HG03025 (cell line): Measurements from ENCODE around the gene SRSF6.
"Not testable (repeated sequence)": the region's sequence is repeated elsewhere in the genome, so short reads cannot be mapped to it uniquely, and the experiment has no call there.

Experiments used
- ATAC-seq: cut with Tn5 transposase; IDR thresholded peaks from one replicate; pipeline ENCODE4 v1.9.1; 2021; ENCODE audit warnings: mild to moderate bottlenecking, moderate library complexity; ENCODE audit not compliant: unreplicated experiment, low FRiP score

The SRSF6 gene

GRCh38 chr20:43457640-43458421 lies at the start of gene SRSF6:
Gene SRSF6, plus strand, starts transcription at chr20:43457896. Its CDS starts 138 bp downstream, at chr20:43458034.
- ATAC-seq = peak; percentile 83

GRCh38 chr20:43408848-43409576 lies 48.7 kb upstream of the SRSF6 start:
- no peak for ATAC-seq

GRCh38 chr20:43409577-43409913 lies 48.2 kb upstream of the SRSF6 start:
- no peak for ATAC-seq

GRCh38 chr20:43415661-43416430 lies 41.9 kb upstream of the SRSF6 start:
- no peak for ATAC-seq

GRCh38 chr20:43416591-43417228 lies 41.0 kb upstream of the SRSF6 start:
- no peak for ATAC-seq

GRCh38 chr20:43420192-43420591 lies 37.5 kb upstream of the SRSF6 start:
- ATAC-seq = no peak

- ATAC-seq = not testable (repeated sequence)
Observed at GRCh38 chr20:43420913-43421312, 36.8 kb upstream of the SRSF6 start.

- no peak for ATAC-seq
Observed at GRCh38 chr20:43426172-43426571, 31.5 kb upstream of the SRSF6 start.

GRCh38 chr20:43430265-43431133 lies 27.2 kb upstream of the SRSF6 start:
- no peak for ATAC-seq

- no peak for ATAC-seq
Observed at GRCh38 chr20:43431134-43431519, 26.6 kb upstream of the SRSF6 start.

GRCh38 chr20:43432498-43432897 lies 25.2 kb upstream of the SRSF6 start:
- ATAC-seq = no peak

GRCh38 chr20:43433250-43433854 lies 24.3 kb upstream of the SRSF6 start:
- ATAC-seq = no peak

- ATAC-seq = no peak
Observed at GRCh38 chr20:43434565-43434964, 23.1 kb upstream of the SRSF6 start.

GRCh38 chr20:43438578-43439316 lies 18.9 kb upstream of the SRSF6 start:
- peak; percentile 84 for ATAC-seq

GRCh38 chr20:43440531-43440930 lies 17.2 kb upstream of the SRSF6 start:
- ATAC-seq = no peak

GRCh38 chr20:43442282-43442880 lies 15.3 kb upstream of the SRSF6 start:
- ATAC-seq = no peak

GRCh38 chr20:43444107-43444506 lies 13.6 kb upstream of the SRSF6 start:
- ATAC-seq = no peak

- no peak for ATAC-seq
Observed at GRCh38 chr20:43446361-43446879, 11.3 kb upstream of the SRSF6 start.
